Neural crest cell (in vitro differentiated cells): ENCODE data around the gene IGF2. TPM values are rescaled to one million over a fixed set of nuclear protein-coding genes. Genes with fewer than 3 reads are reported as not detected.

Experiments
- DNase-seq: peaks from one replicate; pipeline ENCODE4 v3.0.0; 2021; ENCODE audit warnings: low read depth, mixed read lengths, low spot score
- H3K27ac Mint-ChIP-seq: one replicate; pipeline ENCODE4 v1.8.0; 2021; ENCODE audit warnings: mild to moderate bottlenecking, mixed read lengths; ENCODE audit not compliant: unreplicated experiment
- H3K27me3 Mint-ChIP-seq: 2 replicates; pipeline ENCODE4 v1.8.0; 2021; ENCODE audit warnings: low read depth, mild to moderate bottlenecking, mixed read lengths
- H3K36me3 Mint-ChIP-seq: 2 replicates; pipeline ENCODE4 v1.8.0; 2021; ENCODE audit warnings: low read depth, mild to moderate bottlenecking, mixed read lengths
- H3K4me1 Mint-ChIP-seq: 2 replicates; pipeline ENCODE4 v1.8.0; 2021; ENCODE audit warnings: mixed read lengths
- H3K4me3 Mint-ChIP-seq: one replicate; pipeline ENCODE4 v1.8.0; 2021; ENCODE audit warnings: mild to moderate bottlenecking, mixed read lengths
- H3K9me3 Mint-ChIP-seq: 2 replicates; pipeline ENCODE4 v1.8.0; 2021; ENCODE audit warnings: mixed read lengths
- CTCF ChIP-seq: fragments of 200-600 bp; sonication (generic); conservative IDR thresholded peaks from 2 replicates; pipeline ENCODE4 v1.5.0; 2021; ENCODE audit warnings: antibody characterized with exemption, mild to moderate bottlenecking
- total RNA-seq: library from RNA; stranded (reverse); gene quantifications from 2 replicates; pipeline ENCODE4 v1.2.1, GENCODE V29; 2021

IGF2 gene
- total RNA-seq, 1 donor from 2014 or later: 20.1 TPM

GRCh38 chr11:2154889-2155288 lies 15.7 kb upstream of the IGF2 start:
- no peak for TF ChIP-seq CTCF
- Mint-ChIP-seq H3K4me1 (peaks cover 7% of the 10 kb centered on the region), H3K4me3 (no peak overlapping the region), H3K36me3 (no peaks in the 10 kb centered on the region), H3K9me3 (no peaks in the 10 kb centered on the region), H3K27ac (no peak overlapping the region), H3K27me3 (peaks cover 15% of the 10 kb centered on the region)
- no peak for DNase-seq

GRCh38 chr11:2154195-2154585 lies 15.0 kb upstream of the IGF2 start:
- Mint-ChIP-seq H3K9me3 (no peaks in the 10 kb centered on the region), H3K27ac (no peak overlapping the region), H3K36me3 (no peaks in the 10 kb centered on the region), H3K4me1 (peaks cover 9% of the 10 kb centered on the region), H3K4me3 (no peak overlapping the region), H3K27me3 (peaks cover 21% of the 10 kb centered on the region)
- no peak for TF ChIP-seq CTCF
- no peak for DNase-seq

- DNase-seq: no peak
- Mint-ChIP-seq H3K36me3 (no peaks in the 10 kb centered on the region), H3K4me1 (peaks cover 10% of the 10 kb centered on the region), H3K27ac (no peak overlapping the region), H3K27me3 (peaks cover 26% of the 10 kb centered on the region), H3K9me3 (no peaks in the 10 kb centered on the region), H3K4me3 (no peak overlapping the region)
- TF ChIP-seq CTCF: no peak
Measured at GRCh38 chr11:2153581-2154194, 14.5 kb upstream of the IGF2 start.

GRCh38 chr11:2151500-2152257 lies 12.5 kb upstream of the IGF2 start:
- Mint-ChIP-seq H3K4me3 (no peak overlapping the region), H3K9me3 (no peaks in the 10 kb centered on the region), H3K4me1 (peaks cover 18% of the 10 kb centered on the region), H3K27me3 (peaks cover 43% of the 10 kb centered on the region), H3K27ac (peak overlapping the region; percentile 16), H3K36me3 (no peaks in the 10 kb centered on the region)
- peak; percentile 72 for TF ChIP-seq CTCF
- peak; percentile 78 for DNase-seq

GRCh38 chr11:2149864-2150847 lies 11.0 kb upstream of the IGF2 start:
- H3K4me1 Mint-ChIP-seq: peaks cover 18% of the 10 kb centered on the region
- no peak overlapping the region for H3K27ac Mint-ChIP-seq
- DNase-seq: no peak
- H3K9me3 Mint-ChIP-seq: no peaks in the 10 kb centered on the region
- no peak overlapping the region for H3K4me3 Mint-ChIP-seq
- TF ChIP-seq CTCF: peak; percentile 70
- peaks cover 59% of the 10 kb centered on the region for H3K27me3 Mint-ChIP-seq
- no peaks in the 10 kb centered on the region for H3K36me3 Mint-ChIP-seq
